ENCODE measurements around the gene SIGLEC7.

The SIGLEC7 gene

GRCh38 chr19:51186323-51186722 is 44.2 kb downstream of the SIGLEC7 start:
- Histone ChIP-seq H3K79me1 (ENCODE audit: low read length) (no peaks in the 10 kb centered on the region), H3K56ac (ENCODE audit: low read length) (no peak overlapping the region), H3K18ac (ENCODE audit: low read length) (no peak overlapping the region), H2BK15ac (replicated peaks; ENCODE audit: low read depth) (no peak overlapping the region), H3K79me2 (ENCODE audit: control insufficient read depth, insufficient read depth, low read length) (no peaks in the 10 kb centered on the region), H3K27ac (ENCODE audit: low read depth, low read length) (no peak overlapping the region), H3K36me3 (ENCODE audit: control insufficient read depth, insufficient read depth, low read length) (no peaks in the 10 kb centered on the region), H3K4me2 (ENCODE audit: low read length) (no peak overlapping the region), H4K5ac (ENCODE audit: low read length) (no peak overlapping the region), H3K27me3 (ENCODE audit: insufficient read depth, low read length, poor library complexity) (no peaks in the 10 kb centered on the region), H2BK120ac (ENCODE audit: low read depth, low read length) (no peak overlapping the region), H3K4me1 (ENCODE audit: control insufficient read depth, low read depth, low read length) (no peaks in the 10 kb centered on the region), H3K4ac (ENCODE audit: low read depth, low read length) (no peak overlapping the region), H2BK5ac (ENCODE audit: low read length) (no peak overlapping the region), H3K9ac (ENCODE audit: low read length) (no peak overlapping the region), H3K23ac (ENCODE audit: low read length) (no peak overlapping the region), H2AK5ac (ENCODE audit: low read length) (no peak overlapping the region), H3K4me3 (ENCODE audit: low read length) (no peak overlapping the region), H4K8ac (ENCODE audit: low read depth, low read length) (no peak overlapping the region)
- no CpG with 5 or more reads among the region's 13 CpGs for WGBS (ENCODE audit: extremely low coverage, insufficient coverage, low lambda C conversion rate)
- DNase-seq = no peak

GRCh38 chr19:51187395-51188226 is 45.5 kb downstream of the SIGLEC7 start:
- Histone ChIP-seq H3K9ac (ENCODE audit: low read length) (no peak overlapping the region), H4K8ac (ENCODE audit: low read depth, low read length) (no peak overlapping the region), H2AK5ac (ENCODE audit: low read length) (no peak overlapping the region), H3K27me3 (ENCODE audit: insufficient read depth, low read length, poor library complexity) (no peaks in the 10 kb centered on the region), H3K18ac (ENCODE audit: low read length) (no peak overlapping the region), H3K4me3 (ENCODE audit: low read length) (no peak overlapping the region), H2BK5ac (ENCODE audit: low read length) (no peak overlapping the region), H3K79me1 (ENCODE audit: low read length) (no peaks in the 10 kb centered on the region), H3K4me1 (ENCODE audit: control insufficient read depth, low read depth, low read length) (no peaks in the 10 kb centered on the region), H3K56ac (ENCODE audit: low read length) (no peak overlapping the region), H3K4ac (ENCODE audit: low read depth, low read length) (no peak overlapping the region), H3K36me3 (ENCODE audit: control insufficient read depth, insufficient read depth, low read length) (no peaks in the 10 kb centered on the region), H4K5ac (ENCODE audit: low read length) (no peak overlapping the region), H3K4me2 (ENCODE audit: low read length) (no peak overlapping the region), H3K27ac (ENCODE audit: low read depth, low read length) (no peak overlapping the region), H2BK120ac (ENCODE audit: low read depth, low read length) (no peak overlapping the region), H2BK15ac (replicated peaks; ENCODE audit: low read depth) (no peak overlapping the region), H3K23ac (ENCODE audit: low read length) (no peak overlapping the region), H3K79me2 (ENCODE audit: control insufficient read depth, insufficient read depth, low read length) (no peaks in the 10 kb centered on the region)
- no CpG with 5 or more reads among the region's 11 CpGs for WGBS (ENCODE audit: extremely low coverage, insufficient coverage, low lambda C conversion rate)
- DNase-seq = no peak

DNA sequence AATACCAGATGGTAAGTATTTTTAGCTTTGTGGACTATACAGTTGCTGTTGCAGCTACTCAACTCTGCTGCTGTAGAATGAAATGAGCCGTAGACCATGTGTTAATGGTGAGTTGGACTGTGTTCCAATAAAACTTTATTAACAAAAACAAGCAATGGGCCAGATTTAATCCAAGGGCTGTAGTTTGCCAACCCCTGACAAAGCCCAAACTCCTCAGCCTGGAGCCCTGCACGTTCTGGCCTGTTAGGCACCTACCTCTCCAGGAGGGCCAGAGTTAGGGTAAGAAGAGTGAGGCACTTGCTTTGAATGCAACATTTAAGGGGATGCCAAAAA is 46.1 kb downstream of the SIGLEC7 start:
- Histone ChIP-seq H2BK15ac (replicated peaks; ENCODE audit: low read depth) (no peak overlapping the region), H2BK5ac (ENCODE audit: low read length) (no peak overlapping the region), H3K4me3 (ENCODE audit: low read length) (no peak overlapping the region), H3K4me1 (ENCODE audit: control insufficient read depth, low read depth, low read length) (no peaks in the 10 kb centered on the region), H3K79me2 (ENCODE audit: control insufficient read depth, insufficient read depth, low read length) (no peaks in the 10 kb centered on the region), H4K8ac (ENCODE audit: low read depth, low read length) (no peak overlapping the region), H3K18ac (ENCODE audit: low read length) (no peak overlapping the region), H3K23ac (ENCODE audit: low read length) (no peak overlapping the region), H4K5ac (ENCODE audit: low read length) (no peak overlapping the region), H2BK120ac (ENCODE audit: low read depth, low read length) (no peak overlapping the region), H3K56ac (ENCODE audit: low read length) (no peak overlapping the region), H2AK5ac (ENCODE audit: low read length) (no peak overlapping the region), H3K27ac (ENCODE audit: low read depth, low read length) (no peak overlapping the region), H3K36me3 (ENCODE audit: control insufficient read depth, insufficient read depth, low read length) (no peaks in the 10 kb centered on the region), H3K27me3 (ENCODE audit: insufficient read depth, low read length, poor library complexity) (no peaks in the 10 kb centered on the region), H3K4ac (ENCODE audit: low read depth, low read length) (no peak overlapping the region), H3K79me1 (ENCODE audit: low read length) (no peaks in the 10 kb centered on the region), H3K9ac (ENCODE audit: low read length) (no peak overlapping the region), H3K4me2 (ENCODE audit: low read length) (no peak overlapping the region)
- WGBS (ENCODE audit: extremely low coverage, insufficient coverage, low lambda C conversion rate) = no CpG with 5 or more reads among the region's 2 CpGs
- DNase-seq = no peak

- no peak overlapping the region for H2BK120ac ChIP-seq (ENCODE audit: low read depth, low read length)
- no peak overlapping the region for H2BK5ac ChIP-seq (ENCODE audit: low read length)
- H3K18ac ChIP-seq (ENCODE audit: low read length) = no peak overlapping the region
- no peak for DNase-seq
- H3K56ac ChIP-seq (ENCODE audit: low read length) = no peak overlapping the region
- no peaks in the 10 kb centered on the region for H3K27me3 ChIP-seq (ENCODE audit: insufficient read depth, low read length, poor library complexity)
- no peak overlapping the region for H3K23ac ChIP-seq (ENCODE audit: low read length)
- no peak overlapping the region for H4K5ac ChIP-seq (ENCODE audit: low read length)
- H3K4me2 ChIP-seq (ENCODE audit: low read length) = no peak overlapping the region
- H2AK5ac ChIP-seq (ENCODE audit: low read length) = no peak overlapping the region
- no peaks in the 10 kb centered on the region for H3K79me2 ChIP-seq (ENCODE audit: control insufficient read depth, insufficient read depth, low read length)
- no peak overlapping the region for H2BK15ac ChIP-seq (replicated peaks; ENCODE audit: low read depth)
- H3K9ac ChIP-seq (ENCODE audit: low read length) = no peak overlapping the region
- no peak overlapping the region for H3K4me3 ChIP-seq (ENCODE audit: low read length)
- no CpG with 5 or more reads among the region's 9 CpGs for WGBS (ENCODE audit: extremely low coverage, insufficient coverage, low lambda C conversion rate)
- H3K79me1 ChIP-seq (ENCODE audit: low read length) = no peaks in the 10 kb centered on the region
- no peaks in the 10 kb centered on the region for H3K36me3 ChIP-seq (ENCODE audit: control insufficient read depth, insufficient read depth, low read length)
- H3K4me1 ChIP-seq (ENCODE audit: control insufficient read depth, low read depth, low read length) = no peaks in the 10 kb centered on the region
- no peak overlapping the region for H3K27ac ChIP-seq (ENCODE audit: low read depth, low read length)
- no peak overlapping the region for H3K4ac ChIP-seq (ENCODE audit: low read depth, low read length)
- H4K8ac ChIP-seq (ENCODE audit: low read depth, low read length) = no peak overlapping the region
Measured at GRCh38 chr19:51192689-51193088, 50.6 kb downstream of the SIGLEC7 start.

DNA sequence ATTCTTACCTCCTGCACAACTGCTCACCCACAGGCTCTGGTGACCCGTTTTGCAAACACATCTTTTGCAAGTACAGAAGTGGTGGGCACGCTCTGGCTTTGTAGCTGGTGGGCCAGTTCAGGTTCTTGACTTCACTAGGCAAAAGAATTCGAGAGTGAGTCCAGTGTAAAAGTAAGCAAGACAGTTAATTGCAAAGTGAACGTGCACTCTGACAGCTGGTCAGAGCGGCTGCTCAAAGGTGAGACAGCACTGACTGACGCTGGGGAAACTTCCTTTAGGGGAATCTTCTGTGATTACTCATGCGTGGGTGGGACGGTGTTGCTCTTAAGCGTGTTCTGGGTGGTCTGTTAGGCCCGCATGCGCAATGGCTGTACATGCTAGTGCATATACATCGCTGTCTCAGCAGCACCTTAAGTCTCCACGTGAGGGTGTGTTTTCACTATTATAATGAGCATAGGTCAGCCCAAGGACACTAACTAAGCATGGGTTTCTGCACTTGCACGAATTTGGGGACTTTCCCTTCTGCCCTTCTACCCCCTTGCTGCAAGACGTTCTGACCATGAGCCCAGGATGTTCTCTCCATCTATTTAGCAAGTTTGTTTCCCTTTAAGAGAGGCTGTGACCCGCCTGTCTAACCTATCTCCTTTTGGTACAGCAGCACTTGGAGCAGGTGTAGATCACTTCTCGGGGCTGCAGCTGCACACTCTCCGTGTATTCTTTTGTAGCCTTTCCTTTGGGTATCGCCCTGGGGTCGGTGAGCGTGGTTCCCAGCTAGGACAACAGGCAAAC is 52.6 kb downstream of the SIGLEC7 start:
- Histone ChIP-seq H3K4ac (ENCODE audit: low read depth, low read length) (no peak overlapping the region), H3K27ac (ENCODE audit: low read depth, low read length) (no peak overlapping the region), H2AK5ac (ENCODE audit: low read length) (no peak overlapping the region), H3K36me3 (ENCODE audit: control insufficient read depth, insufficient read depth, low read length) (no peaks in the 10 kb centered on the region), H4K8ac (ENCODE audit: low read depth, low read length) (no peak overlapping the region), H3K4me2 (ENCODE audit: low read length) (no peak overlapping the region), H3K56ac (ENCODE audit: low read length) (no peak overlapping the region), H3K27me3 (ENCODE audit: insufficient read depth, low read length, poor library complexity) (no peaks in the 10 kb centered on the region), H3K4me1 (ENCODE audit: control insufficient read depth, low read depth, low read length) (no peaks in the 10 kb centered on the region), H2BK120ac (ENCODE audit: low read depth, low read length) (no peak overlapping the region), H4K5ac (ENCODE audit: low read length) (no peak overlapping the region), H3K9ac (ENCODE audit: low read length) (no peak overlapping the region), H3K18ac (ENCODE audit: low read length) (no peak overlapping the region), H3K79me1 (ENCODE audit: low read length) (no peaks in the 10 kb centered on the region), H3K79me2 (ENCODE audit: control insufficient read depth, insufficient read depth, low read length) (no peaks in the 10 kb centered on the region), H3K23ac (ENCODE audit: low read length) (no peak overlapping the region), H3K4me3 (ENCODE audit: low read length) (no peak overlapping the region), H2BK5ac (ENCODE audit: low read length) (no peak overlapping the region), H2BK15ac (replicated peaks; ENCODE audit: low read depth) (no peak overlapping the region)
- no CpG with 5 or more reads among the region's 21 CpGs for WGBS (ENCODE audit: extremely low coverage, insufficient coverage, low lambda C conversion rate)
- no peak for DNase-seq
